AG10803 (cell line): ENCODE measurements around the gene DIP2C.
"Not testable (repeated sequence)": the region's sequence is repeated elsewhere in the genome, so short reads cannot be mapped to it uniquely, and the experiment has no call there.

Experiments used
- DNase-seq: peaks from one replicate; pipeline ENCODE4 v3.0.0; 2010; ENCODE audit warnings: low read depth
- H3K4me3 ChIP-seq: 2 replicates; pipeline ENCODE4 v1.5.1; 2011; ENCODE audit warnings: mild to moderate bottlenecking, low read length, control low read depth
- TF ChIP-seq, protein P1 (sequence below): conservative IDR thresholded peaks from 2 replicates; pipeline ENCODE4 v1.5.1; 2011; ENCODE audit warnings: mild to moderate bottlenecking, low read length, control low read depth, inconsistent platforms

The DIP2C gene

DNA sequence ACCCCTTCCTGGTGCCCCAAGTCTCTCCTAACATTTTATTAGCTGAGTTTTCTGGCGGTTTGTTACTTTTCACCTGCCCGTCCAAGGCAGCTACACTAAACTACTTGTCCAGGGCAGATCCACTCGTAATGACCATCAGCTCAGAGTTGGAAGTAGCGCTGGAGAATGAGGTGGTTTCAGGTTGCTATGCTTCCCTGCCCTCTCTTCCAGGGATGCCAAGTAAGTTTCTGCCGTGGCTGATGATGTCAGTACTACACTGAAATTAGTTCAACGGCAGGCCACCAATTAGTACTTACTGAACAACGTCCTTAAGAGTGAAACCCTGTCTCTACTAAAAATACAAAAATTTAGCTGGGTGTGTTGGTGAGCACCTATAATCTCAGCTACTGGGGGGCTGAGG lies 55.2 kb downstream of the DIP2C start:
- no peak for DNase-seq
- no peak overlapping the region for H3K4me3 ChIP-seq
- TF ChIP-seq, protein P1, sequence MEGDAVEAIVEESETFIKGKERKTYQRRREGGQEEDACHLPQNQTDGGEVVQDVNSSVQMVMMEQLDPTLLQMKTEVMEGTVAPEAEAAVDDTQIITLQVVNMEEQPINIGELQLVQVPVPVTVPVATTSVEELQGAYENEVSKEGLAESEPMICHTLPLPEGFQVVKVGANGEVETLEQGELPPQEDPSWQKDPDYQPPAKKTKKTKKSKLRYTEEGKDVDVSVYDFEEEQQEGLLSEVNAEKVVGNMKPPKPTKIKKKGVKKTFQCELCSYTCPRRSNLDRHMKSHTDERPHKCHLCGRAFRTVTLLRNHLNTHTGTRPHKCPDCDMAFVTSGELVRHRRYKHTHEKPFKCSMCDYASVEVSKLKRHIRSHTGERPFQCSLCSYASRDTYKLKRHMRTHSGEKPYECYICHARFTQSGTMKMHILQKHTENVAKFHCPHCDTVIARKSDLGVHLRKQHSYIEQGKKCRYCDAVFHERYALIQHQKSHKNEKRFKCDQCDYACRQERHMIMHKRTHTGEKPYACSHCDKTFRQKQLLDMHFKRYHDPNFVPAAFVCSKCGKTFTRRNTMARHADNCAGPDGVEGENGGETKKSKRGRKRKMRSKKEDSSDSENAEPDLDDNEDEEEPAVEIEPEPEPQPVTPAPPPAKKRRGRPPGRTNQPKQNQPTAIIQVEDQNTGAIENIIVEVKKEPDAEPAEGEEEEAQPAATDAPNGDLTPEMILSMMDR, result no peak

DNA sequence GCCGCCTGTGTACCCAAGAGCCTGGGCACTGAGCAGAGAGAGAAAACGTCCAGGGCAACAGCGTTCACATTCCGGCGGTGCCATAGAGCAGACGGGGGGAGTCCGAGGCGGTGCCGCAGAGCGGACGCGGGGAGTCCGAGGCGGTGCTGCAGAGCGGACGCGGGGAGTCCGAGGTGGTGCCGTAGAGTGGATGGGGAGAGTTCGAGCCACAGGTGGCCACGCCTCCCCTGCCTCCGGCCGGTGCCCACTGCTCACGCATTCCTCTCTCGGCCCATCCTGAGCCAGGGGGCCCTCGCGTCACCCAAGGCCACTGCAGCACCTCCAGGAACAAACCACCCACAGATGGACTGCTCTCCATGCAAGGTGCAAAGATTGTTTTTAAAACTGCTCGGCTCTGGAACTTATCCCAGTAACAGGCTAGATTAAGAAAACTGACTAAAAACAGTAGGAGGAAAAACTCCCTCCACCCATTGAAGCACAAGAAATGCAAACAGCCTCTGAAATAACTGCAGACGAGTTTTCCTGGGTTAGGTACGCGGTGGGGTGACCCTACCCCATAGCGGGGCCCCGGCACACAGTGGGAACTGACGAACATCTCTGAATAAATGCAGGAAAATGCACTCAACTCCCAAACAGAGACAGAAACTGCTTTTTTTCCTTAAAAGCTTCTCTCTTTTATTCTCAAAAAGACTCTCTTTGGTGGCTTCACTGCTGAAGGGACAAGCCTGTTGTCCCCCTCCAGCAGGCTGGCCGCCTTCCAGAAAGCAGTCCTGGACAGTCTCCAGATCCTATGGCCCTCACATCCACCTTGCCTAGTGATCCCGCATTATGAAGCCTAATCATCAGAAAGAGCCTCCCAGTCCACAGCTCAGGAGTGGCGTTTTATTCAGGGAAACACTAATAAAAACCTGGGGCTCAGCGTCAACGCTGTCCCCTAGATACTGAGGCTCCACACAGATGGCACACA lies 55.9 kb downstream of the DIP2C start:
- TF ChIP-seq, protein P1, result no peak
- no peak for DNase-seq
- no peak overlapping the region for H3K4me3 ChIP-seq

DNA sequence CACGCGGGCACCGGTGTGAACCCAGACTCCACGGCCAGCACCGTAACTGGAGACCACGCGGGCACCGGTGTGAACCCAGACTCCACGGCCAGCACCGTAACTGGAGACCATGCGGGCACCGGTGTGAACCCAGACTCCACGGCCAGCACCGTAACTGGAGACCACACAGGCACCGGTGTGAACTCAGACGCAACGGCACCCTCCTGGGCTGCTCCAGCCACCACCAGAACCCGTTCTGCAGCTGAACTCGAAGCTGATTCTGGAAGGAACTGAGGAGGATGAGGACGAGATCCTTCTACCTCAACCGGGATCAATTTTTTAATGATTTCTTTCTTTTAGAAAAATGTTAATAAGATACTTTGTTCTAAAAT lies 56.7 kb downstream of the DIP2C start:
- not testable (repeated sequence) for H3K4me3 ChIP-seq, DNase-seq

DNA sequence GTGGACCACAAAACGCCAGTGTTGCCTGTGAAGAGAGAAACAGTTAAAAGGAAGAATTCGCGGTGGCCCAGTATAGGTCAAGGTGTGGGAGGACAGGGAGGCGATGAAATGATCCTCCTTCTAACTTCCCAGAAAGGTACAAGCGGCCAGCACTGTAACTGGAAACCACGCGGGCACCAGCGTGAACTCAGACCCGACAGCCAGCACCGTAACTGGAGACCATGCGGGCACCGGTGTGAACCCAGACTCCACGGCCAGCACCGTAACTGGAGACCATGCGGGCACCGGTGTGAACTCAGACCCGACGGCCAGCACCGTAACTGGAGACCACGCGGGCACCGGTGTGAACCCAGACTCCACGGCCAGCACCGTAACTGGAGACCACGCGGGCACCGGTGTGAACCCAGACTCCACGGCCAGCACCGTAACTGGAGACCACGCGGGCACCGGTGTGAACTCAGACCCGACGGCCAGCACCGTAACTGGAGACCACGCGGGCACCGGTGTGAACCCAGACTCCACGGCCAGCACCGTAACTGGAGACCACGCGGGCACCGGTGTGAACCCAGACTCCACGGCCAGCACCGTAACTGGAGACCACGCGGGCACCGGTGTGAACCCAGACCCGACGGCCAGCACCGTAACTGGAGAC lies 57.2 kb downstream of the DIP2C start:
- not testable (repeated sequence) for H3K4me3 ChIP-seq, DNase-seq

DNA sequence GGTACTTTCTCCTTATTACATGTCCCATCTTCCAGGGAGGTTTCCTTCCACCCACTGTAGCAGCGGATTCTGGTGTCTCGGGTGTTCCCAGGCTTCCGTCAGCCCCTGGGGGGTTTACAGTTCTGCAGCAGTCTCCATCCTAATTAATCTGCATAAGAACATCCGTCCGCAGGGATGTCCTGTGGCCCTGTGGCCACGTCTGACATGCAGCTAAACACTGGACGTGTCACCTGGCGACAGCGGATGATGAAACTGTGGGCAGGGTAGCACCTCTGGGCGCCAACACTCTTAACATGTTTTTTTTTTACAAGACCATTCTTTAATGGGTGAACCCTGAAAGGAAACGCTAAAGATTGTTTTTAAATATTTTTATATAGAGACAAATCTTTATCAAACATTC lies 58.2 kb downstream of the DIP2C start:
- DNase-seq, result no peak
- no peak overlapping the region for H3K4me3 ChIP-seq
- TF ChIP-seq, protein P1, result no peak

DNA sequence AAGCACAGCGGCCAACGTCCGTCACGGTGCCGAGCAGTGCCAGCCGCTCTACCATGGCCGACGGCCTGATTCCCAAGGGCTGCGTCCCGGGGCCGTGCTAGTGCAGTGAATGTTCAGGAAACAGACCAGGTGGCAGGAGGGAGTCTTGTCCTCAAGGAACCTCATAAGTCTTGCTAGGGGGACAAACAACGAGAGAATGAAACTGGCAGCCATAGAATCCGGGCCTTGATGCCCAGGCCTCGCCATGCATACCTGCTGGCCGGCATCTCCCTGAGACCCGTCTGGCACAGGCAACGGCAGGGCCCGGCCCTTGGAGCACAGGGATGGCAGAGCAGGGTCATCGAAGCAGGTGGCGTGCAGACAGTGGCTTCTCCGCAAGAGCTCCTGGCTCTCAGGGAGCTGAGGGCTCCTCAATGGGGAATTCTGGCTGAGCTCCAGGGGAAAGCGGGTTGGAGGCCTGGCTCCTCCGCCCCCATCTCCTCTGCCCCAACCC lies 58.8 kb downstream of the DIP2C start:
- DNase-seq, result no peak
- no peak overlapping the region for H3K4me3 ChIP-seq
- TF ChIP-seq, protein P1, result no peak

DNA sequence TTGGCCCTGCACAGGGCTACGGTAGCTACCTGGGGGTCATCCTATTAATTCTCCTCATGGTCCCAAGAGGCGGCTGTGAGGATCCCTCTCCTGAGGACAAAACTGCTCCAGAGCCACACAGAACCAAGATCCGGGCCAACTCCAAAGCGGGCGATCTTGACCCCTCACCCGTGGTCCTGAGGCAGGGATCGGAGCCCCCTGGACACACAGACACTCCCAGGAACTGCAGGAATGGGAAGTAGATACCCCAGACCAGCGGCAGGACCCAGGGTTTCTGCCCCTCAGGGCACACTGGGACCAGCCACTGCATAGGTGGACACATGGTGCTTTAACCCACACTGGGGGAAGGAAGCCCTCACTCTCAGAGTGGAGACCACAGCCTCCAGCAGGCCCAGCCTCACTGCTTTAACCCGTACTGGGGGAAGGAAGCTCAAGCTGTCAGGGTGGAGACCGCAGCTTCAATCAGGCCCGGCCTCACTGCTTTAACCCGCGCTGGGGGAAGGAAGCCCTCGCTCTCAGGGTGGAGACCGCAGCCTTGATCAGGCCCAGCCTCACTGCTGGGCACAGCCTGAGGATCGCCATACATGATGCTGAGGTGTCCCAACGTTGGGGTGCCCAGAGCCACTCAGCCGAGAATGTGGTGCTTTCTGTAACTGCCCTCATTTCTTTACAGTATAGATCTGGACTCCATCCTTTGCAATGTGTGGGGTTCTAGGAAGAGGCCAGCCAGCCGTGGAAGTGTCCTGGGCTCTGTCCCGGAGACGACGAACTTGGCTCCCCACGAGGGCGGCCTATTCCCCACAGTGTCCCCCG lies 60.1 kb downstream of the DIP2C start:
- DNase-seq, result no peak
- H3K4me3 ChIP-seq, result no peak overlapping the region
- TF ChIP-seq, protein P1, result no peak
